WTC11 (cell line): Measurements from ENCODE around the gene MKS1. TPM values are rescaled to one million over a fixed set of nuclear protein-coding genes. Genes with fewer than 3 reads are reported as not detected.

Source experiments
- ATAC-seq: fragments of 200-7000 bp; cut with Tn5 transposase; 2 replicates; pipeline ENCODE4 v1.10.0; 2021; ENCODE audit warnings: mild to moderate bottlenecking, moderate library complexity
- CTCF ChIA-PET: fragments of 300-600 bp; sonication (Branson Sonifier 250); formaldehyde crosslinking; loops from one replicate; lab custom pipeline; 2021; ENCODE audit warnings: antibody characterized with exemption; lab: Charles Lee
- POLR2A ChIA-PET: fragments of 350-600 bp; sonication (Branson Sonifier 250); formaldehyde crosslinking; loops from one replicate; lab custom pipeline; 2021; ENCODE audit warnings: antibody characterized with exemption; lab: Charles Lee
- DNase-seq: peaks from one replicate; pipeline ENCODE4 v3.0.0; 2021; ENCODE audit warnings: low spot score
- H3K27ac Mint-ChIP-seq: 2 replicates; pipeline ENCODE4 v1.8.0; 2021; ENCODE audit warnings: mixed read lengths
- H3K27me3 Mint-ChIP-seq: 2 replicates; pipeline ENCODE4 v1.8.0; 2021; ENCODE audit warnings: low read depth, mild to moderate bottlenecking, moderate library complexity, mixed read lengths
- H3K36me3 Mint-ChIP-seq: 2 replicates; pipeline ENCODE4 v1.8.0; 2021; ENCODE audit warnings: mixed read lengths
- H3K4me1 Mint-ChIP-seq: 2 replicates; pipeline ENCODE4 v1.8.0; 2022; ENCODE audit warnings: mixed read lengths
- H3K4me3 Mint-ChIP-seq: 2 replicates; pipeline ENCODE4 v1.8.0; 2021; ENCODE audit warnings: mild to moderate bottlenecking, moderate library complexity, mixed read lengths
- H3K9me3 Mint-ChIP-seq: 2 replicates; pipeline ENCODE4 v1.8.0; 2021; ENCODE audit warnings: mixed read lengths
- ATF1 ChIP-seq: sonication (generic); formaldehyde crosslinking; IDR thresholded peaks from 2 replicates; pipeline ENCODE4 v1.8.1; 2023; ENCODE audit warnings: mild to moderate bottlenecking, moderate library complexity, missing genetic modification reagents
- GABPB1 ChIP-seq: sonication (generic); formaldehyde crosslinking; IDR thresholded peaks from 2 replicates; pipeline ENCODE4 v1.8.1; 2023; ENCODE audit warnings: mild to moderate bottlenecking, missing genetic modification reagents
- KAT7 ChIP-seq: sonication (generic); formaldehyde crosslinking; IDR thresholded peaks from 2 replicates; pipeline ENCODE4 v1.8.1; 2023; ENCODE audit warnings: missing genetic modification reagents, mild to moderate bottlenecking, borderline replicate concordance
- MXD4 ChIP-seq: fragments of 250-450 bp; sonication (Bioruptor Pico); IDR thresholded peaks from 2 replicates; pipeline ENCODE4 v1.8.0; 2021; ENCODE audit warnings: mild to moderate bottlenecking, moderate library complexity, borderline replicate concordance
- NR2C2 ChIP-seq: sonication (generic); formaldehyde crosslinking; IDR thresholded peaks from 2 replicates; pipeline ENCODE4 v1.8.0; 2022; ENCODE audit warnings: mild to moderate bottlenecking, missing genetic modification reagents
- RELA ChIP-seq: sonication (generic); formaldehyde crosslinking; IDR thresholded peaks from 2 replicates; pipeline ENCODE4 v1.8.1; 2022; ENCODE audit warnings: missing genetic modification reagents, mild to moderate bottlenecking, borderline replicate concordance
- SP1 ChIP-seq: sonication (generic); formaldehyde crosslinking; conservative IDR thresholded peaks from 2 replicates; pipeline ENCODE4 v1.8.1; 2022; ENCODE audit warnings: missing genetic modification reagents
- TEAD1 ChIP-seq: sonication (generic); formaldehyde crosslinking; IDR thresholded peaks from 2 replicates; pipeline ENCODE4 v1.8.0; 2022; ENCODE audit warnings: mild to moderate bottlenecking, missing genetic modification reagents
- total RNA-seq: library from RNA; stranded (reverse); gene quantifications from 3 replicates; pipeline ENCODE4 v1.2.3, GENCODE V29; 2021
- TF ChIP-seq, protein P1 (sequence below): sonication (generic); formaldehyde crosslinking; IDR thresholded peaks from 2 replicates; pipeline ENCODE4 v1.8.0; 2022; ENCODE audit warnings: mild to moderate bottlenecking, missing genetic modification reagents
- TF ChIP-seq, protein P2 (sequence below): sonication (generic); formaldehyde crosslinking; IDR thresholded peaks from 2 replicates; pipeline ENCODE4 v1.8.0; 2023; ENCODE audit warnings: missing genetic modification reagents, mild to moderate bottlenecking, borderline replicate concordance
- TF ChIP-seq, protein P3 (sequence below): sonication (generic); formaldehyde crosslinking; IDR thresholded peaks from 2 replicates; pipeline ENCODE4 v1.8.0; 2022; ENCODE audit warnings: mild to moderate bottlenecking, missing genetic modification reagents
- TF ChIP-seq, protein P4 (sequence below): sonication (generic); formaldehyde crosslinking; IDR thresholded peaks from 2 replicates; pipeline ENCODE4 v1.8.0; 2022; ENCODE audit warnings: mild to moderate bottlenecking, missing genetic modification reagents
- TF ChIP-seq, protein P5 (sequence below): sonication (generic); formaldehyde crosslinking; conservative IDR thresholded peaks from 2 replicates; pipeline ENCODE4 v1.8.1; 2022; ENCODE audit warnings: mild to moderate bottlenecking, missing genetic modification reagents
- TF ChIP-seq, protein P6 (sequence below): sonication (generic); formaldehyde crosslinking; IDR thresholded peaks from 2 replicates; pipeline ENCODE4 v1.8.1; 2022; ENCODE audit warnings: low read depth, mild to moderate bottlenecking, moderate library complexity, missing genetic modification reagents, borderline replicate concordance
- TF ChIP-seq, protein P7 (sequence below): fragments of 250-450 bp; sonication (Bioruptor Pico); IDR thresholded peaks from 2 replicates; pipeline ENCODE4 v1.9.0; 2021; ENCODE audit warnings: moderate library complexity, mild to moderate bottlenecking, inconsistent platforms, borderline replicate concordance
- TF ChIP-seq, protein P8 (sequence below): sonication (generic); formaldehyde crosslinking; IDR thresholded peaks from 2 replicates; pipeline ENCODE4 v1.8.1; 2023; ENCODE audit warnings: mild to moderate bottlenecking, missing genetic modification reagents
- TF ChIP-seq, protein P9 (sequence below): fragments of 250-450 bp; sonication (Bioruptor Pico); IDR thresholded peaks from 2 replicates; pipeline ENCODE4 v1.8.0; 2021; ENCODE audit warnings: mild to moderate bottlenecking
- TF ChIP-seq, protein P10 (sequence below): fragments of 250-450 bp; sonication (Bioruptor Pico); conservative IDR thresholded peaks from 2 replicates; pipeline ENCODE4 v1.9.0; 2021; ENCODE audit warnings: mild to moderate bottlenecking

The MKS1 gene
- total RNA-seq, 1 experiment from 2014 or later: 24.2 TPM

DNA sequence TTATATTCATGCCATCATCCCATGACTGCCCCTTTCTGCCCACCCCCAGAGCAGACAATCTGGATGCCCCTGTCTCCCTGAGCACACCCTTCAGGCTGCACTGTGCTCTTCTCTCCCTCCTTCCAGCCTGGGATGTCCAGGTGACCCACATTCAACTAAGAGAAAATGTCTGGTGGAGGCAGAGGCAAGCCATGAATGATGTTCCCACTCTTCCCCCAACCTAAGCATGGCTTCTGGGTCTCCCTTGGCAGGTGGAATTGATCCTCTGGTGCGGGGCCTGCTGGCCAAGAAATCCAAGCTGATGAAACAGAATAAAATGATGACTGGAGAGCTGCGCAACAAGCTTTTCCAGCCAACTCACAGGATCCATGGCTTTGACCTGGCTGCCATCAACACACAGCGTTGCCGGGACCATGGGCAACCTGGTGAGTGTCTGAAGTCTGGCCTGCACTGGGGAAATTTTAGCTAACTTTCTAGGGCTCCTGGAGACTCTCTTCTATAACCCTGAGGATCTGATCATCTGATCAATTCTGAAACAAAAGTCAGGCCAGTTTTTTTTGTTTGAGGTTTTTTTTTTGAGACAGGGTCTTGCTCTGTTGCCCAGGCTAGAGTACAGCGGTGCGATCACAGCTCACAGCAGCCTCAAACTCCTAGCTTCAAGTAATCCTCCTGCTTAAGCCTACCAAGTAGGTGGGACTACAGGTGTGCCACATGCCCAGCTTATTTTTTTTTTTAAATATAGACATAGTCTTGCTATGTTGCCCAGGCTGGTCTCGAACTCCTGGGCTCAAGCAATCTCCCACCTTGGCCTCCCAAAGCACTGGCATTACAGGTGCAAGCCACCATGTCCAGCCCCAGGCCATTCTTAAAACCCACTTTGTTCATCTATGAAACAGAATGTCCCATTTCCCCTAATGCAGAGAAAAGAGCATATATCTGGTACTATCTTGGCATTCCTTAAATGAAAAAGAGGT is 47.1 kb upstream of the MKS1 start (continued):
- TF ChIP-seq, protein P1, sequence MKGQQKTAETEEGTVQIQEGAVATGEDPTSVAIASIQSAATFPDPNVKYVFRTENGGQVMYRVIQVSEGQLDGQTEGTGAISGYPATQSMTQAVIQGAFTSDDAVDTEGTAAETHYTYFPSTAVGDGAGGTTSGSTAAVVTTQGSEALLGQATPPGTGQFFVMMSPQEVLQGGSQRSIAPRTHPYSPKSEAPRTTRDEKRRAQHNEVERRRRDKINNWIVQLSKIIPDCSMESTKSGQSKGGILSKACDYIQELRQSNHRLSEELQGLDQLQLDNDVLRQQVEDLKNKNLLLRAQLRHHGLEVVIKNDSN: no peak
- TF ChIP-seq, protein P2, sequence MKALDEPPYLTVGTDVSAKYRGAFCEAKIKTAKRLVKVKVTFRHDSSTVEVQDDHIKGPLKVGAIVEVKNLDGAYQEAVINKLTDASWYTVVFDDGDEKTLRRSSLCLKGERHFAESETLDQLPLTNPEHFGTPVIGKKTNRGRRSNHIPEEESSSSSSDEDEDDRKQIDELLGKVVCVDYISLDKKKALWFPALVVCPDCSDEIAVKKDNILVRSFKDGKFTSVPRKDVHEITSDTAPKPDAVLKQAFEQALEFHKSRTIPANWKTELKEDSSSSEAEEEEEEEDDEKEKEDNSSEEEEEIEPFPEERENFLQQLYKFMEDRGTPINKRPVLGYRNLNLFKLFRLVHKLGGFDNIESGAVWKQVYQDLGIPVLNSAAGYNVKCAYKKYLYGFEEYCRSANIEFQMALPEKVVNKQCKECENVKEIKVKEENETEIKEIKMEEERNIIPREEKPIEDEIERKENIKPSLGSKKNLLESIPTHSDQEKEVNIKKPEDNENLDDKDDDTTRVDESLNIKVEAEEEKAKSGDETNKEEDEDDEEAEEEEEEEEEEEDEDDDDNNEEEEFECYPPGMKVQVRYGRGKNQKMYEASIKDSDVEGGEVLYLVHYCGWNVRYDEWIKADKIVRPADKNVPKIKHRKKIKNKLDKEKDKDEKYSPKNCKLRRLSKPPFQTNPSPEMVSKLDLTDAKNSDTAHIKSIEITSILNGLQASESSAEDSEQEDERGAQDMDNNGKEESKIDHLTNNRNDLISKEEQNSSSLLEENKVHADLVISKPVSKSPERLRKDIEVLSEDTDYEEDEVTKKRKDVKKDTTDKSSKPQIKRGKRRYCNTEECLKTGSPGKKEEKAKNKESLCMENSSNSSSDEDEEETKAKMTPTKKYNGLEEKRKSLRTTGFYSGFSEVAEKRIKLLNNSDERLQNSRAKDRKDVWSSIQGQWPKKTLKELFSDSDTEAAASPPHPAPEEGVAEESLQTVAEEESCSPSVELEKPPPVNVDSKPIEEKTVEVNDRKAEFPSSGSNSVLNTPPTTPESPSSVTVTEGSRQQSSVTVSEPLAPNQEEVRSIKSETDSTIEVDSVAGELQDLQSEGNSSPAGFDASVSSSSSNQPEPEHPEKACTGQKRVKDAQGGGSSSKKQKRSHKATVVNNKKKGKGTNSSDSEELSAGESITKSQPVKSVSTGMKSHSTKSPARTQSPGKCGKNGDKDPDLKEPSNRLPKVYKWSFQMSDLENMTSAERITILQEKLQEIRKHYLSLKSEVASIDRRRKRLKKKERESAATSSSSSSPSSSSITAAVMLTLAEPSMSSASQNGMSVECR (CRISPR knock-in tag): no peak
- no peak for TF ChIP-seq TEAD1 (CRISPR knock-in tag)
- no peak for TF ChIP-seq SP1
- TF ChIP-seq ATF1 (CRISPR knock-in tag): no peak
- TF ChIP-seq, protein P3, sequence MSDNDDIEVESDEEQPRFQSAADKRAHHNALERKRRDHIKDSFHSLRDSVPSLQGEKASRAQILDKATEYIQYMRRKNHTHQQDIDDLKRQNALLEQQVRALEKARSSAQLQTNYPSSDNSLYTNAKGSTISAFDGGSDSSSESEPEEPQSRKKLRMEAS: no peak

DNA sequence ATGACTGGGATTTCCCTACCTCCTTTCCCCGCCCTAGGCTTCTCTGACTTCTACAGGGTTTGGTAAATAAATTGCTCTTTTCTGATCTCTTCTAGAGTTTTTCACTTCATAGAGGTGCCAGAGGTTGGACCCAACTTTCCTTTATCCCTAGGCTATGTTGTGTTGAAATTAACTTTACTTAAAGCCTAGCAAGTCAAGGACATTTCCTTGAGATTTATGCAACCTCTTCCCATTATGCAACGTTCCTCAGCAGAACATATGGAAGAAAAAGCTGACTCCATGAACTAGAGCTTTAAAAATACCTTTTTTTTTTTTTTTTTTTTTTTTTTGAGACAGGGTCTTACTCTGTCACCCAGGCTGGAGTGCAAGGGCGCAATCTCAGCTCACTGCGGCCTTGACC is 46.2 kb upstream of the MKS1 start:
- Mint-ChIP-seq H3K4me3 (no peak overlapping the region), H3K4me1 (no peaks in the 10 kb centered on the region), H3K36me3 (no peaks in the 10 kb centered on the region), H3K9me3 (no peaks in the 10 kb centered on the region), H3K27ac (no peak overlapping the region), H3K27me3 (peaks cover 54% of the 10 kb centered on the region)
- no peak for ATAC-seq
- POLR2A ChIA-PET: interaction anchor here (0.6 kb wide), 1 partner anchor 625 kb away, joined by 3 read pairs; no protein-coding TSS in a partner anchor
- DNase-seq: no peak
- CTCF ChIA-PET: interaction anchor here (0.6 kb wide), 2 partner anchors 184 to 210 kb away, joined by 3 read pairs; no protein-coding TSS in a partner anchor
- no peak for TF ChIP-seq ATF1 (CRISPR knock-in tag)
- TF ChIP-seq, protein P4, sequence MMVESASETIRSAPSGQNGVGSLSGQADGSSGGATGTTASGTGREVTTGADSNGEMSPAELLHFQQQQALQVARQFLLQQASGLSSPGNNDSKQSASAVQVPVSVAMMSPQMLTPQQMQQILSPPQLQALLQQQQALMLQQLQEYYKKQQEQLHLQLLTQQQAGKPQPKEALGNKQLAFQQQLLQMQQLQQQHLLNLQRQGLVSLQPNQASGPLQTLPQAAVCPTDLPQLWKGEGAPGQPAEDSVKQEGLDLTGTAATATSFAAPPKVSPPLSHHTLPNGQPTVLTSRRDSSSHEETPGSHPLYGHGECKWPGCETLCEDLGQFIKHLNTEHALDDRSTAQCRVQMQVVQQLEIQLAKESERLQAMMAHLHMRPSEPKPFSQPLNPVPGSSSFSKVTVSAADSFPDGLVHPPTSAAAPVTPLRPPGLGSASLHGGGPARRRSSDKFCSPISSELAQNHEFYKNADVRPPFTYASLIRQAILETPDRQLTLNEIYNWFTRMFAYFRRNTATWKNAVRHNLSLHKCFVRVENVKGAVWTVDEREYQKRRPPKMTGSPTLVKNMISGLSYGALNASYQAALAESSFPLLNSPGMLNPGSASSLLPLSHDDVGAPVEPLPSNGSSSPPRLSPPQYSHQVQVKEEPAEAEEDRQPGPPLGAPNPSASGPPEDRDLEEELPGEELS: no peak
- no peak for TF ChIP-seq GABPB1
- TF ChIP-seq, protein P5, sequence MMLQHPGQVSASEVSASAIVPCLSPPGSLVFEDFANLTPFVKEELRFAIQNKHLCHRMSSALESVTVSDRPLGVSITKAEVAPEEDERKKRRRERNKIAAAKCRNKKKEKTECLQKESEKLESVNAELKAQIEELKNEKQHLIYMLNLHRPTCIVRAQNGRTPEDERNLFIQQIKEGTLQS: no peak
- TF ChIP-seq, protein P6, sequence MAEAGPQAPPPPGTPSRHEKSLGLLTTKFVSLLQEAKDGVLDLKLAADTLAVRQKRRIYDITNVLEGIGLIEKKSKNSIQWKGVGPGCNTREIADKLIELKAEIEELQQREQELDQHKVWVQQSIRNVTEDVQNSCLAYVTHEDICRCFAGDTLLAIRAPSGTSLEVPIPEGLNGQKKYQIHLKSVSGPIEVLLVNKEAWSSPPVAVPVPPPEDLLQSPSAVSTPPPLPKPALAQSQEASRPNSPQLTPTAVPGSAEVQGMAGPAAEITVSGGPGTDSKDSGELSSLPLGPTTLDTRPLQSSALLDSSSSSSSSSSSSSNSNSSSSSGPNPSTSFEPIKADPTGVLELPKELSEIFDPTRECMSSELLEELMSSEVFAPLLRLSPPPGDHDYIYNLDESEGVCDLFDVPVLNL (CRISPR knock-in tag): no peak
- TF ChIP-seq, protein P7, sequence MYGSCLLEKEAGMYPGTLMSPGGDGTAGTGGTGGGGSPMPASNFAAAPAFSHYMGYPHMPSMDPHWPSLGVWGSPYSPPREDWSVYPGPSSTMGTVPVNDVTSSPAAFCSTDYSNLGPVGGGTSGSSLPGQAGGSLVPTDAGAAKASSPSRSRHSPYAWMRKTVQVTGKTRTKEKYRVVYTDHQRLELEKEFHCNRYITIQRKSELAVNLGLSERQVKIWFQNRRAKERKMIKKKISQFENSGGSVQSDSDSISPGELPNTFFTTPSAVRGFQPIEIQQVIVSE (CRISPR knock-in tag): no peak
- TF ChIP-seq, protein P8, sequence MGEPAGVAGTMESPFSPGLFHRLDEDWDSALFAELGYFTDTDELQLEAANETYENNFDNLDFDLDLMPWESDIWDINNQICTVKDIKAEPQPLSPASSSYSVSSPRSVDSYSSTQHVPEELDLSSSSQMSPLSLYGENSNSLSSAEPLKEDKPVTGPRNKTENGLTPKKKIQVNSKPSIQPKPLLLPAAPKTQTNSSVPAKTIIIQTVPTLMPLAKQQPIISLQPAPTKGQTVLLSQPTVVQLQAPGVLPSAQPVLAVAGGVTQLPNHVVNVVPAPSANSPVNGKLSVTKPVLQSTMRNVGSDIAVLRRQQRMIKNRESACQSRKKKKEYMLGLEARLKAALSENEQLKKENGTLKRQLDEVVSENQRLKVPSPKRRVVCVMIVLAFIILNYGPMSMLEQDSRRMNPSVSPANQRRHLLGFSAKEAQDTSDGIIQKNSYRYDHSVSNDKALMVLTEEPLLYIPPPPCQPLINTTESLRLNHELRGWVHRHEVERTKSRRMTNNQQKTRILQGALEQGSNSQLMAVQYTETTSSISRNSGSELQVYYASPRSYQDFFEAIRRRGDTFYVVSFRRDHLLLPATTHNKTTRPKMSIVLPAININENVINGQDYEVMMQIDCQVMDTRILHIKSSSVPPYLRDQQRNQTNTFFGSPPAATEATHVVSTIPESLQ (CRISPR knock-in tag): no peak
- TF ChIP-seq KAT7 (CRISPR knock-in tag): no peak
- no peak for TF ChIP-seq RELA (CRISPR knock-in tag)
- TF ChIP-seq NR2C2: no peak
- TF ChIP-seq, protein P9, sequence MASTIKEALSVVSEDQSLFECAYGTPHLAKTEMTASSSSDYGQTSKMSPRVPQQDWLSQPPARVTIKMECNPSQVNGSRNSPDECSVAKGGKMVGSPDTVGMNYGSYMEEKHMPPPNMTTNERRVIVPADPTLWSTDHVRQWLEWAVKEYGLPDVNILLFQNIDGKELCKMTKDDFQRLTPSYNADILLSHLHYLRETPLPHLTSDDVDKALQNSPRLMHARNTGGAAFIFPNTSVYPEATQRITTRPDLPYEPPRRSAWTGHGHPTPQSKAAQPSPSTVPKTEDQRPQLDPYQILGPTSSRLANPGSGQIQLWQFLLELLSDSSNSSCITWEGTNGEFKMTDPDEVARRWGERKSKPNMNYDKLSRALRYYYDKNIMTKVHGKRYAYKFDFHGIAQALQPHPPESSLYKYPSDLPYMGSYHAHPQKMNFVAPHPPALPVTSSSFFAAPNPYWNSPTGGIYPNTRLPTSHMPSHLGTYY (CRISPR knock-in tag): no peak
- TF ChIP-seq, protein P10, sequence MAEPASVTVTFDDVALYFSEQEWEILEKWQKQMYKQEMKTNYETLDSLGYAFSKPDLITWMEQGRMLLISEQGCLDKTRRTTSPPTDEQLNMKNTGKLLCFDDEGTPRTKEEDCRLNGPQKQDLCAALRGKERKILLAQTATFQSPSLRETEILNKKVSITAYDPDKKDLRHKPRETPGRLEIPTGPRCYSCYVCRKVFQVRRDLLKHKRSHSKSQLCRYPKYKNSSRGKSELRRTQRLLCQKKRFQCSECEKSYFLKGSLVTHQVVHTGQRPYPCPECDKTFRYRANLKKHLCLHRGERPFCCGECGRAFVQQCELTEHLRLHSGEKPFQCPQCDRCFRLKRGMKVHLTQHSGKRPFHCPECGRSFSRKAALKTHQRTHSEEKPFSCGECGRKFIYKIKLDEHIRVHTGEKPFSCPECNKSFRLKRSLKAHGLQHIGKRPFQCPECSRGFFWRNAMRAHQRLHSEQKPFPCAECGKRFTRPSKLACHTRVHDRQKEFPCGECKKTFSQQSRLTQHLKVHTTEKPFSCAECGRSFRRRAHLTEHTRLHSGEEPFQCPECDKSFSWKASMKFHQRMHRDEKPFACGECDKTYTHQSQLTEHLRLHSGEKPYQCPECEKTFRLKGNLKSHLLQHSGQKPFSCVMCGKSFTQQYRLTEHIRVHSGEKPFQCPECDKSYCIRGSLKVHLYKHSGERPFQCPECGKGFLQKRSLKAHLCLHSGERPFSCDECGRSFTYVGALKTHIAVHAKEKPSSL (CRISPR knock-in tag): no peak
- no peak for TF ChIP-seq MXD4 (CRISPR knock-in tag)
